Measurements from ENCODE around the gene SRSF4. TPM values are rescaled to one million over a fixed set of nuclear protein-coding genes. Genes with fewer than 3 reads are reported as not detected.

Gene SRSF4
- total and polyA plus RNA-seq, 9 of the 15 experiments (the other 6 are each of a cell fraction or from before 2014, with no cell fraction given), result 15.9 to 132 (median 82.0) TPM

GRCh38 chr1:29202584-29203340 lies 21.1 kb upstream of the SRSF4 start (continued):
- no peak for TF ChIP-seq ZNF311 (CRISPR knock-in tag; IDR thresholded peaks at IDR 0.05)
- TF ChIP-seq HOXB6 (CRISPR knock-in tag; IDR thresholded peaks at IDR 0.05; ENCODE audit: borderline replicate concordance), result 0 out of 2 replicates have a peak, but pooled peaks have one; percentile 63
- TF ChIP-seq FOXA3 (CRISPR knock-in tag; conservative IDR thresholded peaks at IDR 0.05 in 1 of 2, IDR thresholded peaks at IDR 0.05 in 1 of 2), result no peak
- no peak for TF ChIP-seq ZC3H8 (IDR thresholded peaks at IDR 0.05)
- TF ChIP-seq POLR2G (IDR thresholded peaks at IDR 0.05; ENCODE audit: low read depth, low read length), result no peak
- 0 out of 2 replicates have a peak, but pooled peaks have one; percentile 45 for TF ChIP-seq ZNF239 (CRISPR knock-in tag; IDR thresholded peaks at IDR 0.05)
- TF ChIP-seq TFAP4 (CRISPR knock-in tag; IDR thresholded peaks at IDR 0.05; ENCODE audit: borderline replicate concordance), result peak; percentile 99
- TF ChIP-seq CC2D1A (IDR thresholded peaks at IDR 0.05), result peak; percentile 92
- 0 out of 2 replicates have a peak, but pooled peaks have one; percentile 41 for TF ChIP-seq E2F5 (CRISPR knock-in tag; IDR thresholded peaks at IDR 0.05)
- TF ChIP-seq UBTF (IDR thresholded peaks at IDR 0.05; ENCODE audit: borderline replicate concordance in 1 of 2, low read depth in 2 of 2, low read length in 2 of 2), result 0 out of 4 replicates have a peak, but pooled peaks of 1 of the 2 experiments have one; percentile 33
- TF ChIP-seq POLR3G (IDR thresholded peaks at IDR 0.05; ENCODE audit: extremely low read depth, insufficient read length, insufficient replicate concordance), result no peak
- TF ChIP-seq ZNF778 (CRISPR knock-in tag; IDR thresholded peaks at IDR 0.05), result no peak
- peak; percentile 56; the same call in 1 of the 2 replicates for TF ChIP-seq HBP1 (CRISPR knock-in tag; IDR thresholded peaks at IDR 0.05)
- no peak for TF ChIP-seq GATAD2A (IDR thresholded peaks at IDR 0.05)
- no peak for TF ChIP-seq CUX1 (CRISPR knock-in tag; IDR thresholded peaks at IDR 0.05)
- peak; percentile 97 for TF ChIP-seq CTBP1 (IDR thresholded peaks at IDR 0.05; ENCODE audit: borderline replicate concordance)

Measured in K562 (cell line).